ENCODE measurements around the gene VKORC1.
A peak's percentile ranks its signal among the peaks of the same experiment; 100 is the strongest.

The VKORC1 gene

DNA sequence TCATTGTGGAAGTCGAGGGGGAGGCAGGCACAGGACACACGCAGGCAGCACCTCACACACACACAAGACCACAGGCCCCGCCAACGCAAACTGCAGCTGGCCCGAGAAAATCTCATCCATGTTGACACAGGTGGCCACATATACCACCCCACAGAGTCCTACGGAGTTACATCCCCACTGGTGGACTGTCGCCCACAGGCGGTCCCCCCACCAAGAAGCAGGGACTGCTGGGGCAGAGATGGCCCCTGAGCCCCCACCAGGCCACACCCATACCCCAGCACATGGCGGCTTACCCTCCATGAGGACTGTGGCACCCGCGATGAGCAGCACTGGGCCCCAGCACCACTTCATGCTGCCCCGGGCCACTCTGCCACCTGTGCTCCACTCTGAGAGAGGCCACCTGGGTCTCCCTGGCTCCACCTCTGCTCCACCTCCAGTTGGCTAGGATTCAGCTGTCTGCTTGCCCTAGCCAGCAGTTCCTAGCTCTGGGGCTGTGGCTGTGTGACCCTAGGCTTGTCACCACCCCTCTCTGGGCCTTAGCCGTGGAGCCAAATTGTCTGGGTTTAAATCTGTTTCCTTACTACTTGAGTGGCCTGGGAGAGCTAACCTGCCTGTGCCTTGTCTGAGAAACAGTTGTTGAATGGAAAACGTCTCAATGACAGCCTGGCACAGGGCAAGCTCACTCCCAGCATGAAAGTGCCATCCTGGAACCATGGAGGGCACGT lies 6.0 kb downstream of the VKORC1 start, which contains the start of gene PRSS53:
TSS of gene PRSS53 (minus strand) at position 485 of the 725 bp plus-strand sequence. CDS start at position 351, 134 bp downstream.
- TF ChIP-seq CTCF (IDR thresholded peaks at IDR 0.05), result no peak
- TF ChIP-seq ZFX (IDR thresholded peaks at IDR 0.05; ENCODE audit: borderline replicate concordance), result no peak
- H3K27ac ChIP-seq, result no peak within 1 kb of the TSS

- no peak overlapping the region for H3K27ac ChIP-seq
- TF ChIP-seq CTCF (IDR thresholded peaks at IDR 0.05) (no peak), ZFX (IDR thresholded peaks at IDR 0.05; ENCODE audit: borderline replicate concordance) (no peak)
Measured at GRCh38 chr16:31087971-31088370, 6.6 kb downstream of the VKORC1 start.

DNA sequence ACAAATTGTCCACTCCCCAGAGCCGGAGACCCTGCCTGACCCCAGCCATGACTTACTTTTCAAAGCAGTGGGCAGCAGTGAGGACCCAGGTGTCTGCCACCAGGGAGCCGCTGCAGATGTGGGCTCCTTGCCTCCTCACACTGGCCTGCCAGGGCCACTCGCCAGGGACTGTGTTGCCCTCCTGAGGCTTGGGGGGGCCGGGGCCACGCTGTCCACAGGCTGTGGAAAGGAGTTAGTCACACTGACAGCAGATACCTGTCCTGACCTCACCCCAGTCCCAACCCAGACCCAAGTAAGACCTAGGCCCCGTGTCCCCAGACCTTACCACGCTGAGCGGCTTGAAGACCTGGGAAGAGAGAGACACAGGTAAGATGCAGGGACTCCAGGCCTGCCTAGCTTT lies 7.1 kb downstream of the VKORC1 start:
- peak overlapping the region; percentile 10; the same call in 1 of the 2 replicates for H3K27ac ChIP-seq
- TF ChIP-seq CTCF (IDR thresholded peaks at IDR 0.05) (no peak), ZFX (IDR thresholded peaks at IDR 0.05; ENCODE audit: borderline replicate concordance) (no peak)

GRCh38 chr16:31086629-31086906 lies 8.0 kb downstream of the VKORC1 start:
- TF ChIP-seq ZFX (IDR thresholded peaks at IDR 0.05; ENCODE audit: borderline replicate concordance) (no peak), CTCF (IDR thresholded peaks at IDR 0.05) (no peak)

GRCh38 chr16:31085873-31086628 lies 8.5 kb downstream of the VKORC1 start:
- no peak for TF ChIP-seq ZFX (IDR thresholded peaks at IDR 0.05; ENCODE audit: borderline replicate concordance)
- TF ChIP-seq CTCF (IDR thresholded peaks at IDR 0.05), result no peak
- no peak overlapping the region; the same call in 1 of the 2 replicates for H3K27ac ChIP-seq

More at GRCh38 chr16:31086629-31086906, 8.0 kb downstream of the VKORC1 start:
- peak overlapping the region; percentile 10; the same call in 1 of the 2 replicates for H3K27ac ChIP-seq

DNA sequence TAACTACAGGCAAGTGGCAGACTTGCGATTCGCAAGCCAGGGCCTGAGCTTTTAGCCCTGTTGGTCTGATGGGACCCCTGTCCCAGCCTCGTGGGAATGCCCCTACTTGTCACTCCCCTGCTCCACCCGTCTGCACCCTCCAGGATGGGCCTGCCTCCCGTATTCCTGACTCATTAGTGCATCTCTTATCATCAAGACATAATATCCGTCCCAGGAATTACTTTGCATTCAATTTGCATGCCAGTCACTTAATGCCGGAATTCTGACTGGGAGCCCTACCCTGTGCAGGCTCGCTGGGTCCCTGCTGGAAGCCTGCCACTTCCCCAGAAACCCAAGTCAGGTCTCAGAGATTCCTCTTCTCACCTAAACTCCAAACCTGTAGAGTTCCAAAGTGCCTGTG lies 9.2 kb downstream of the VKORC1 start:
- H3K27ac ChIP-seq, result no peak overlapping the region
- TF ChIP-seq ZFX (IDR thresholded peaks at IDR 0.05; ENCODE audit: borderline replicate concordance) (no peak), CTCF (IDR thresholded peaks at IDR 0.05) (no peak)

Data from 22Rv1 (cell line).